Smooth muscle cell (in vitro differentiated cells): ENCODE measurements around the gene MIGA2. TPM values are rescaled to one million over a fixed set of nuclear protein-coding genes. Genes with fewer than 3 reads are reported as not detected.
"Not testable (repeated sequence)": the region's sequence is repeated elsewhere in the genome, so short reads cannot be mapped to it uniquely, and the experiment has no call there.

ENCODE experiments used
- DNase-seq: peaks from one replicate; lab custom pipeline; 2025; ENCODE audit not compliant: unreplicated experiment; lab: John Stamatoyannopoulos, UW
- H2AFZ ChIP-seq: fragments of 200-600 bp; sonication (generic); 2 replicates; pipeline ENCODE4 v1.6.0; 2016; ENCODE audit warnings: antibody characterized with exemption, low read depth, mild to moderate bottlenecking
- H3F3A ChIP-seq: fragments of 200-600 bp; sonication (generic); 2 replicates; pipeline ENCODE4 v1.6.0; 2017; ENCODE audit warnings: antibody characterized with exemption, low read depth
- H3K27ac ChIP-seq: fragments of 200-600 bp; sonication (generic); 2 replicates; pipeline ENCODE4 v1.5.1; 2016; ENCODE audit warnings: low read depth, mild to moderate bottlenecking
- H3K27me3 ChIP-seq: fragments of 200-600 bp; sonication (generic); 2 replicates; pipeline ENCODE4 v1.6.1; 2016; ENCODE audit warnings: low read depth, mild to moderate bottlenecking
- H3K36me3 ChIP-seq: fragments of 200-600 bp; sonication (generic); 2 replicates; pipeline ENCODE4 v1.5.1; 2016; ENCODE audit warnings: low read depth
- H3K4me1 ChIP-seq: fragments of 200-600 bp; sonication (generic); 2 replicates; pipeline ENCODE4 v1.5.1; 2016; ENCODE audit warnings: low read depth
- H3K4me2 ChIP-seq: fragments of 200-600 bp; sonication (generic); 2 replicates; pipeline ENCODE4 v1.6.0; 2016; ENCODE audit warnings: mild to moderate bottlenecking
- H3K4me3 ChIP-seq: fragments of 200-600 bp; sonication (generic); 2 replicates; pipeline ENCODE4 v1.5.1; 2016; ENCODE audit warnings: mild to moderate bottlenecking
- H3K79me2 ChIP-seq: fragments of 200-600 bp; sonication (generic); 2 replicates; pipeline ENCODE4 v1.6.0; 2016; ENCODE audit warnings: low read depth, mild to moderate bottlenecking
- H3K9ac ChIP-seq: fragments of 200-600 bp; sonication (generic); 2 replicates; pipeline ENCODE4 v1.6.0; 2016; ENCODE audit warnings: low read depth
- H3K9me3 ChIP-seq: fragments of 200-600 bp; sonication (generic); replicated peaks from 2 replicates; pipeline ENCODE4 v1.5.1; 2016; ENCODE audit warnings: low read depth
- H4K20me1 ChIP-seq: fragments of 200-600 bp; sonication (generic); 2 replicates; pipeline ENCODE4 v1.6.0; 2016; ENCODE audit warnings: low read depth
- WGBS: methylation state at CpG from one replicate; pipeline ENCODE4 v1.1.7; 2016; ENCODE audit warnings: low lambda C conversion rate; 5-methylcytosine and 5-hydroxymethylcytosine counted together
- polyA plus RNA-seq: library from polyadenylated mRNA; unstranded; fragments of >200 nt; fragmentation: Nextera tagmentation; extraction: Ambion mirVana; gene quantifications from 2 replicates; pipeline ENCODE4 v1.2.1, GENCODE V29; 2016
- total RNA-seq: library from RNA; depleted of rRNA; stranded (reverse); fragments of >200 nt; gene quantifications from 2 replicates; pipeline ENCODE4 v1.2.3, GENCODE V29; 2014
- TF ChIP-seq, protein P1 (sequence below): fragments of 200-600 bp; sonication (generic); IDR thresholded peaks from 2 replicates; pipeline ENCODE4 v1.5.1; 2017; ENCODE audit warnings: borderline replicate concordance, mild to moderate bottlenecking, antibody characterized with exemption; ENCODE audit not compliant: insufficient read depth, poor library complexity, severe bottlenecking

Gene MIGA2
- total and polyA plus RNA-seq, 2 experiments from 2014 or later: 18.1 to 21.6 TPM

DNA sequence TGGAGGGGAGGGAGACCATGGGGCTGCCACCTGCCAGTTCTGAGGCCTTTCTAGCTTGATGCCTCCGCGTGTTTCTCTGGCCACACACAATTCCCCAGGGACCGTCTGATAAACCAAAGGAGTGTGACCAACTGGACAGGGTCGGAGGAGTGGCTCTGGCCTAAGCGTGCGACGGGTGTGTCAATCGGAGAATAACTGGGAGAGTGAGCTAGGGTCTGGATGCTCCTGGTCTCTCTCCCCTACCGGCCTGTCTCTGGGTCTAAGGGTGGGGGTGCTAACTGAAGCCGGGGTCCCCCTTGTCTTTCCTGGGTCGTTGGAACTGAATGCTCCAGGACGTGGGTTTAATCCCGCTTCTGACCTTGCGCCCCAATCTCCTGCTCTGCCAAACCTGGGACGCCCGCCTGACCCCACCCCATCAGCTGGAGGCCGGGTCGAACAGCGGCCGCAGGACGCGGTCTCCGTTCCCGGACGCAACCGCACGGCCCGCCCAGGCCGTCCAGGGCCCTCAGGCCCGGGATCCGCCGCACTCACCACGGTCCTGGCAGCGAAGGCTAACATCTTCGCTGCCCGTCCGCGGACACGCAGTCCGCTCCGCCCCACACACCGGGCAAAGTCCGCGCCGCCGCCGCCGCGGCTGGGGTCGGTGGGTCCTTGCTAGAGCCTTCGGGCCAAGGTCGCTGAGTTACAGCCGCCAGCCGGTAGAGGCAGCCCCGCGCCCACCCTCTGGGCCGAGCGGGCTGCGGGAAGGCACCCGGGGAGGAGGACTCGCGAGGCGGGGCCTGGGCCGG is 73.7 kb downstream of the MIGA2 start:
- TF ChIP-seq, protein P1, sequence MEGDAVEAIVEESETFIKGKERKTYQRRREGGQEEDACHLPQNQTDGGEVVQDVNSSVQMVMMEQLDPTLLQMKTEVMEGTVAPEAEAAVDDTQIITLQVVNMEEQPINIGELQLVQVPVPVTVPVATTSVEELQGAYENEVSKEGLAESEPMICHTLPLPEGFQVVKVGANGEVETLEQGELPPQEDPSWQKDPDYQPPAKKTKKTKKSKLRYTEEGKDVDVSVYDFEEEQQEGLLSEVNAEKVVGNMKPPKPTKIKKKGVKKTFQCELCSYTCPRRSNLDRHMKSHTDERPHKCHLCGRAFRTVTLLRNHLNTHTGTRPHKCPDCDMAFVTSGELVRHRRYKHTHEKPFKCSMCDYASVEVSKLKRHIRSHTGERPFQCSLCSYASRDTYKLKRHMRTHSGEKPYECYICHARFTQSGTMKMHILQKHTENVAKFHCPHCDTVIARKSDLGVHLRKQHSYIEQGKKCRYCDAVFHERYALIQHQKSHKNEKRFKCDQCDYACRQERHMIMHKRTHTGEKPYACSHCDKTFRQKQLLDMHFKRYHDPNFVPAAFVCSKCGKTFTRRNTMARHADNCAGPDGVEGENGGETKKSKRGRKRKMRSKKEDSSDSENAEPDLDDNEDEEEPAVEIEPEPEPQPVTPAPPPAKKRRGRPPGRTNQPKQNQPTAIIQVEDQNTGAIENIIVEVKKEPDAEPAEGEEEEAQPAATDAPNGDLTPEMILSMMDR: no peak
- DNase-seq: no peak
- H2AFZ ChIP-seq: peak overlapping the region; percentile 96
- H3K36me3 ChIP-seq: no peaks in the 10 kb centered on the region
- H3K4me3 ChIP-seq: peak overlapping the region; percentile 90
- peak overlapping the region; percentile 85 for H3K4me2 ChIP-seq
- H3K4me1 ChIP-seq: peaks cover 9% of the 10 kb centered on the region
- H3K27ac ChIP-seq: no peak overlapping the region
- peaks cover 31% of the 10 kb centered on the region for H3K79me2 ChIP-seq
- 6% methylated on average over 64 of the region's 64 CpGs for WGBS
- H3K9me3 ChIP-seq: no peaks in the 10 kb centered on the region
- no peaks in the 10 kb centered on the region for H3K27me3 ChIP-seq
- H4K20me1 ChIP-seq: peaks cover 9% of the 10 kb centered on the region
- peak overlapping the region; percentile 71 for H3K9ac ChIP-seq
- H3F3A ChIP-seq: no peaks in the 10 kb centered on the region

DNA sequence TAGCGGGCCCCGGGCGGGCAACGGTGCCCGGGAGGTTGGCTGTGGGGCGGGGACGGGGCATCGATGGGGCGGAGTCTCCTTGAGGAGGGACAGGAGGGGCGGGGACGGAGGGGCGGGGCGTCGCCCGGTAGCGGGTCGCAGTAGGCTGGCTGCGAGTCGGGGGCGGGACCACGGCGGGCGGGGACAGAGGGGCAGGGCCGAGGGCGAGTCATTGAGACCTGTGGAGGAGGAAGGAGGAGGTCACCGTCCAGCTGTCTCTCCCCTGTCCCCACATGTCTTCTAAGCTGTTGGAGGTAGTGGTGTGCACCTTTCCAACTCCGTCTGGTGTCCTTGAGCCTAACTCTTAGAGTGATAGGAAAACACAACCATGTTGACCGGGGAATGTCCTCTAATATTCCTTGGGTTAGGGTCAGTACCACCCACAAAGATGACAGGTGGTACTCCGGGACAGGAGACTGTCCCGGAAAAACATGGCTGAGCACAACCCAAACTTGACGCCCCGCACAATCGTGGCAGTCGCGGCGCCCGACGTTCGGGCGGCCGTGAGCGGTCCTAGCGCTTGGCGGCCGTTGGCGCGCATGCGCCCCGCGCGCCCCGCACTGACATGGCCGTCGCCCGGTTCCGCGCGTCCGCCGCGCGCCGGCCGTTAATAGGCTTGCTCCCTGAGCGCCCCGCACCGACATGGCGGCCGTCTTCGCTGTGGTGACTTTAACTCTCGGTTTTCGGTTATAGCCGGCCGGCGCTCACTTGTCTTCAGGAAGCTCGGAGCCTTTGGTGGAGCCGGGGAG is 74.5 kb downstream of the MIGA2 start, which contains the start of the genes CRAT and PTPA:
CRAT (minus strand) TSS at position 54 of the 788 bp plus-strand sequence. CDS start 284 bp downstream, outside the sequence.
PTPA (plus strand) TSS at position 676 of the 788 bp plus-strand sequence. CDS start 186 bp downstream, outside the sequence.
- H3K27ac ChIP-seq: peak within 1 kb of the TSS; percentile 84
- H3K9ac ChIP-seq: peak within 1 kb of the TSS; percentile 78
- H3K4me3 ChIP-seq: peak within 1 kb of the TSS; percentile 90
- H3K9me3 ChIP-seq: no peaks in the 10 kb centered on the region
- peaks cover 12% of the 10 kb centered on the region for H4K20me1 ChIP-seq
- H3K79me2 ChIP-seq: peaks cover 39% of the 10 kb centered on the region
- H3K36me3 ChIP-seq: no peaks in the 10 kb centered on the region
- peak; percentile 96 for DNase-seq
- H3F3A ChIP-seq: no peaks in the 10 kb centered on the region
- peak within 1 kb of the TSS; percentile 89 for H3K4me2 ChIP-seq
- TF ChIP-seq, protein P1: no peak
- peaks cover 9% of the 10 kb centered on the region for H3K4me1 ChIP-seq
- 1% methylated on average over 61 of the region's 77 CpGs for WGBS
- H3K27me3 ChIP-seq: no peaks in the 10 kb centered on the region
- peak within 1 kb of the TSS; percentile 96 for H2AFZ ChIP-seq

DNA sequence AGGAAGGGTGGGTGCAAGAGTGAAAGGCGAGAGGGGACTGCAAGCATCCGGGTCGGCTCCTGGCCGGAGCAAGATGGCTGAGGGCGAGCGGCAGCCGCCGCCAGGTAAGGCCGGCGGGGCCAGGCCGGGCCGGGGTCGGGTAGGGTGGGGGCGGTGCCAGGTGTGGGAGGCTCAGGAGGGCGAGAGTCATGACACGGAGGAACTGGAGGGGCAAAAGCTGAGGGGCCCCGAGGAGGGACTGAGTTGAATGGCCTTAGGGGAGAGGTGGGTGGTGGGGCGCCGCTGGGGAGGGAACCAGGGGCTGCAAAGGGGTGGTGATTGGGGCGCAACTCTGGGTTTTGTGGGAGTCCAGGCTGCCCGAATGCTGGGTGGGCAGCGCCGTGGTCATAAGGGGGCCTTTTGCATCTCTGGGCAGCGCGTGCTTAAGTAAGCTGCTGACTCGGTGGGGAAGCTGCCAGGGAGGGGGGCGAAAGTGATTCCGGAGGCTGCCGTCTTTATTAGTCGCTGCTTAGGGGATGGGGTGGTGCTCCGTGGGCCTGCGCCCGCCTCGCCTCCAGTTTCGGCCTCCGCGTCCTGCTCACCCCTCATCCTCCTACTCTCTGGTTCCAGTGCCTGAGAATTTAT is 75.2 kb downstream of the MIGA2 start:
- H3K4me2 ChIP-seq: peak overlapping the region; percentile 89
- peak overlapping the region; percentile 90 for H3K4me3 ChIP-seq
- H3K27me3 ChIP-seq: no peaks in the 10 kb centered on the region
- H3K9me3 ChIP-seq: no peaks in the 10 kb centered on the region
- DNase-seq: peak; percentile 35
- peaks cover 44% of the 10 kb centered on the region for H3K79me2 ChIP-seq
- H3K27ac ChIP-seq: peak overlapping the region; percentile 84
- TF ChIP-seq, protein P1: no peak
- peak overlapping the region; percentile 78 for H3K9ac ChIP-seq
- H3K4me1 ChIP-seq: peaks cover 9% of the 10 kb centered on the region
- H4K20me1 ChIP-seq: peaks cover 12% of the 10 kb centered on the region
- no peaks in the 10 kb centered on the region for H3F3A ChIP-seq
- WGBS: under 1% methylated on average over 26 of the region's 37 CpGs
- H3K36me3 ChIP-seq: no peaks in the 10 kb centered on the region
- peak overlapping the region; percentile 92 for H2AFZ ChIP-seq

DNA sequence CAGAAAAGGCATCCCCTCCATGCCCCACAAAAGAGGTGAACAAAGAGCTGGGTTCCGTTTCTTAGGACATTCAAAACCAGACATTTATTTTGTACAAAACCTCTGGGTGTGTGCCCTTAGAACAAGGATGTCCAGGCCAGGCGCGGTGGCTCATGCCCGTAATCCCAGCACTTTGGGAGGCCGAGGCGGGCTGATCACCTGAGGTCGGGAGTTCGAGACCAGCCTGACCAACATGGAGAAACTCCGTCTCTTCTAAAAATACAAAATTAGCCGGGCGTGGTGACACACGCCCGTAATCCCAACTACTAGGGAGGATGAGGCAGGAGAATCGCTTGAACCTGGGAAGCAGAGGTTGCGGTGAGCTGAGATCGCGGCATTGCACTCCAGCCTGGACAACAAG is 76.1 kb downstream of the MIGA2 start:
- Histone ChIP-seq H3K4me3 (peak overlapping the region; percentile 90), H4K20me1 (peaks cover 19% of the 10 kb centered on the region), H3K4me2 (peak overlapping the region; percentile 89), H3K79me2 (peaks cover 53% of the 10 kb centered on the region)
- not testable (repeated sequence) for H3K27ac ChIP-seq, H3K27me3 ChIP-seq, H3K9ac ChIP-seq, H2AFZ ChIP-seq, H3K4me1 ChIP-seq, H3K9me3 ChIP-seq, DNase-seq, H3K36me3 ChIP-seq, H3F3A ChIP-seq
- WGBS: 95% methylated on average over 17 of the region's 17 CpGs
